DND-41 (cell line): ENCODE results near the gene GPATCH8.

Source experiments
- ATAC-seq: fragments of 200-7000 bp; cut with Tn5 transposase; 3 replicates; pipeline ENCODE4 v1.9.1; 2021; ENCODE audit warnings: low read depth; ENCODE audit not compliant: insufficient read depth
- DNase-seq: peaks from one replicate; pipeline ENCODE4 v3.0.0-alpha.2; 2020
- H2AFZ ChIP-seq: 2 replicates; pipeline ENCODE4 v1.6.0; 2012; ENCODE audit warnings: low read depth, low read length
- H3K27ac ChIP-seq: 2 replicates; pipeline ENCODE4 v1.5.1; 2012; ENCODE audit warnings: low read length, inconsistent platforms
- H3K27me3 ChIP-seq: fragments of 200-600 bp; sonication (generic); 2 replicates; pipeline ENCODE4 v1.6.0; 2012; ENCODE audit warnings: low read length, mild to moderate bottlenecking, inconsistent platforms; ENCODE audit not compliant: insufficient read depth, poor library complexity
- H3K36me3 ChIP-seq: 2 replicates; pipeline ENCODE4 v1.5.1; 2012; ENCODE audit warnings: low read length, inconsistent platforms; ENCODE audit not compliant: insufficient read depth
- H3K4me1 ChIP-seq: 2 replicates; pipeline ENCODE4 v1.5.1; 2012; ENCODE audit warnings: mild to moderate bottlenecking, low read length; ENCODE audit not compliant: insufficient read depth
- H3K4me2 ChIP-seq: 2 replicates; pipeline ENCODE4 v1.6.0; 2012; ENCODE audit warnings: mild to moderate bottlenecking, moderate library complexity, low read length, inconsistent platforms; ENCODE audit not compliant: insufficient read depth
- H3K4me3 ChIP-seq, 2 experiments: fragments of 200-600 bp in 1 of 2; shearing (Covaris generic) in 1 of 2; 2 replicates each; pipeline ENCODE4 v1.5.1; 2012 to 2016; ENCODE audit warnings: inconsistent platforms in 2 of 2, low read length in 2 of 2, mild to moderate bottlenecking in 2 of 2, low read depth in 1 of 2, moderate library complexity in 1 of 2
- H3K79me2 ChIP-seq: 2 replicates; pipeline ENCODE4 v1.6.0; 2012; ENCODE audit warnings: low read length, inconsistent platforms; ENCODE audit not compliant: insufficient read depth
- H3K9ac ChIP-seq: 2 replicates; pipeline ENCODE4 v1.6.0; 2012; ENCODE audit warnings: low read depth, mild to moderate bottlenecking, inconsistent platforms, low read length, moderate library complexity
- H3K9me3 ChIP-seq: 2 replicates; pipeline ENCODE4 v1.5.1; 2012; ENCODE audit warnings: low read length, moderate library complexity, mild to moderate bottlenecking, inconsistent platforms; ENCODE audit not compliant: insufficient read depth, severe bottlenecking
- H4K20me1 ChIP-seq: 2 replicates; pipeline ENCODE4 v1.6.0; 2012; ENCODE audit warnings: low read length; ENCODE audit not compliant: insufficient read depth
- CTCF ChIP-seq: IDR thresholded peaks from 2 replicates; pipeline ENCODE4 v1.5.1; 2012; ENCODE audit warnings: borderline replicate concordance, low read length, moderate library complexity, mild to moderate bottlenecking; ENCODE audit not compliant: poor library complexity, severe bottlenecking; ENCODE audit errors: extremely low read depth
- EZH2 ChIP-seq: IDR thresholded peaks from 3 replicates; pipeline ENCODE4 v1.6.1; 2012; ENCODE audit warnings: borderline replicate concordance, low read depth, mild to moderate bottlenecking, moderate library complexity, low read length, inconsistent platforms; ENCODE audit not compliant: severe bottlenecking

The GPATCH8 gene

GRCh38 chr17:44438636-44439035 is 64.6 kb downstream of the GPATCH8 start:
- no peak overlapping the region for H3K27ac ChIP-seq
- no peaks in the 10 kb centered on the region for H3K27me3 ChIP-seq
- DNase-seq, result no peak
- H3K9me3 ChIP-seq, result no peaks in the 10 kb centered on the region
- H3K4me1 ChIP-seq, result no peaks in the 10 kb centered on the region
- H3K36me3 ChIP-seq, result peaks cover 28% of the 10 kb centered on the region
- H3K9ac ChIP-seq, result no peak overlapping the region
- peaks cover 4% of the 10 kb centered on the region; the same call in 1 of the 2 replicates for H4K20me1 ChIP-seq
- TF ChIP-seq CTCF, result no peak
- no peak for TF ChIP-seq EZH2
- H3K79me2 ChIP-seq, result peaks cover 49% of the 10 kb centered on the region
- H3K4me2 ChIP-seq, result no peak overlapping the region
- peak; percentile 29; the same call in 1 of the 3 replicates for ATAC-seq
- H2AFZ ChIP-seq, result no peak overlapping the region
- H3K4me3 ChIP-seq, result no peak overlapping the region

- H3K4me2 ChIP-seq, result no peak overlapping the region
- peaks cover 50% of the 10 kb centered on the region for H3K36me3 ChIP-seq
- H3K4me3 ChIP-seq, result no peak overlapping the region
- H3K9ac ChIP-seq, result no peak overlapping the region
- no peak overlapping the region for H2AFZ ChIP-seq
- H4K20me1 ChIP-seq, result peaks cover 4% of the 10 kb centered on the region; the same call in 1 of the 2 replicates
- no peaks in the 10 kb centered on the region for H3K27me3 ChIP-seq
- DNase-seq, result no peak
- no peaks in the 10 kb centered on the region for H3K4me1 ChIP-seq
- H3K27ac ChIP-seq, result no peak overlapping the region
- peaks cover 36% of the 10 kb centered on the region for H3K79me2 ChIP-seq
- no peak for ATAC-seq
- TF ChIP-seq EZH2 (no peak), CTCF (no peak)
- no peaks in the 10 kb centered on the region for H3K9me3 ChIP-seq
These were observed 66.9 kb downstream of the GPATCH8 start for GRCh38 chr17:44436336-44436735.

- Histone ChIP-seq H3K4me3 (no peak overlapping the region), H3K79me2 (peaks cover 26% of the 10 kb centered on the region), H3K9me3 (no peaks in the 10 kb centered on the region), H3K36me3 (peaks cover 78% of the 10 kb centered on the region), H4K20me1 (no peaks in the 10 kb centered on the region), H3K4me1 (no peaks in the 10 kb centered on the region), H2AFZ (no peak overlapping the region), H3K9ac (no peak overlapping the region), H3K27me3 (no peaks in the 10 kb centered on the region), H3K4me2 (no peak overlapping the region), H3K27ac (no peak overlapping the region)
- no peak for DNase-seq
- no peak for TF ChIP-seq CTCF
- no peak for TF ChIP-seq EZH2
- ATAC-seq, result no peak
These were observed 70.7 kb downstream of the GPATCH8 start for GRCh38 chr17:44432254-44433157.
